HCT116 (cell line): ENCODE results near the gene C10orf95. TPM values are rescaled to one million over a fixed set of nuclear protein-coding genes. Genes with fewer than 3 reads are reported as not detected.

ENCODE experiments used
- ATAC-seq: fragments of 200-7000 bp; cut with Tn5 transposase; 2 replicates; pipeline ENCODE4 v1.9.1; 2020; ENCODE audit warnings: mild to moderate bottlenecking, moderate library complexity
- BruUV-seq: library from RNA; stranded (reverse); fragments of 400-500 nt; replicated peaks from 2 replicates; lab custom pipeline; 2021; lab: Mats Ljungman, UMichigan
- CTCF ChIA-PET: fragments of 300-600 bp; sonication (Branson Sonifier 250); formaldehyde crosslinking; loops from one replicate; lab custom pipeline; 2021; ENCODE audit warnings: antibody characterized with exemption; lab: Charles Lee
- POLR2A ChIA-PET: fragments of 300-600, 350-600 bp; sonication (Branson Sonifier 250); formaldehyde crosslinking; loops from one replicate; lab custom pipeline; 2021; ENCODE audit warnings: antibody characterized with exemption; lab: Charles Lee
- RAD21 ChIA-PET, 2 experiments: fragments of 300-600 bp; sonication (Branson Sonifier 250); formaldehyde crosslinking; loops; one replicate each; lab custom pipeline; 2023; ENCODE audit warnings: low total read pairs in 2 of 2; ENCODE audit not compliant: uncharacterized antibody in 2 of 2, unreplicated experiment in 2 of 2, low non-redundant PET in 1 of 2; lab: Charles Lee
- DNase-seq: peaks from one replicate; pipeline ENCODE4 v3.0.0-alpha.2; 2010; ENCODE audit warnings: low read depth, low spot score
- H2AFZ ChIP-seq: fragments of 200-600 bp; shearing (Covaris generic), sonication (generic); 2 replicates; pipeline ENCODE4 v1.6.1; 2017; ENCODE audit warnings: low read depth, mixed run types, mixed read lengths, antibody characterized with exemption, low read length; ENCODE audit not compliant: poor library complexity, severe bottlenecking
- H3K27ac ChIP-seq: 2 replicates; pipeline ENCODE4 v1.5.1; 2012; ENCODE audit warnings: low read depth, low read length
- H3K27me3 ChIP-seq: fragments of 200-600 bp; sonication (generic); 2 replicates; pipeline ENCODE4 v1.6.1; 2016; ENCODE audit warnings: mixed run types, low read length, mixed read lengths; ENCODE audit not compliant: insufficient read depth
- H3K36me3 ChIP-seq, 2 experiments: fragments of 200-500 bp in 1 of 2; fragments of 200-600 bp in 1 of 2; sonication (Bioruptor generic) in 1 of 2; sonication (generic) in 1 of 2; 2 replicates each; pipeline versions ENCODE4 v1.5.1 to v1.6.1; 2014 to 2016; ENCODE audit warnings: low read length in 2 of 2, inconsistent platforms in 1 of 2, mixed read lengths in 1 of 2, mixed run types in 1 of 2; ENCODE audit not compliant: insufficient read depth in 2 of 2, control insufficient read depth in 1 of 2
- H3K4me1 ChIP-seq, 2 experiments: fragments of 200-600 bp in 1 of 2; sonication (generic) in 1 of 2; 2 replicates each; pipeline versions ENCODE4 v1.5.1 to v1.6.1; 2012 to 2017; ENCODE audit warnings: low read length in 2 of 2, inconsistent platforms in 1 of 2, mild to moderate bottlenecking in 1 of 2, mixed read lengths in 1 of 2, mixed run types in 1 of 2, moderate library complexity in 1 of 2; ENCODE audit not compliant: insufficient read depth in 2 of 2, control insufficient read depth in 1 of 2
- H3K4me2 ChIP-seq: fragments of 200-600 bp; sonication (generic); 2 replicates; pipeline ENCODE4 v1.6.1; 2017; ENCODE audit warnings: mixed run types, low read length, mixed read lengths
- H3K4me3 ChIP-seq, 2 experiments: fragments of 200-600 bp in 1 of 2; sonication (generic) in 1 of 2; replicated peaks in 1 of 2; 2 replicates each; pipeline ENCODE4 v1.5.1; 2011 to 2016; ENCODE audit warnings: low read length in 2 of 2, control low read depth in 1 of 2, low read depth in 1 of 2, mild to moderate bottlenecking in 1 of 2, mixed read lengths in 1 of 2, mixed run types in 1 of 2
- H3K79me2 ChIP-seq: fragments of 200-600 bp; sonication (generic); 2 replicates; pipeline ENCODE4 v1.6.1; 2017; ENCODE audit warnings: mild to moderate bottlenecking, mixed run types, low read length, moderate library complexity, mixed read lengths; ENCODE audit not compliant: insufficient read depth
- H3K9ac ChIP-seq: fragments of 200-600 bp; sonication (generic); 2 replicates; pipeline ENCODE4 v1.6.1; 2016; ENCODE audit warnings: low read length, mixed read lengths
- H3K9me2 ChIP-seq: fragments of 200-600 bp; sonication (generic), shearing (Covaris generic); 2 replicates; pipeline ENCODE4 v1.6.1; 2017; ENCODE audit warnings: mixed run types, mild to moderate bottlenecking, moderate library complexity; ENCODE audit not compliant: insufficient read depth
- H3K9me3 ChIP-seq, 2 experiments: fragments of 200-500 bp in 1 of 2; fragments of 200-600 bp in 1 of 2; sonication (Bioruptor generic) in 1 of 2; sonication (generic) in 1 of 2; 2 replicates each; pipeline ENCODE4 v1.6.1; 2014 to 2017; ENCODE audit warnings: low read length in 2 of 2, mixed read lengths in 2 of 2, inconsistent platforms in 1 of 2, low read depth in 1 of 2, mild to moderate bottlenecking in 1 of 2, mixed run types in 1 of 2, moderate library complexity in 1 of 2; ENCODE audit not compliant: control insufficient read depth in 1 of 2, insufficient read depth in 1 of 2
- H4K20me1 ChIP-seq: fragments of 200-600 bp; sonication (generic), shearing (Covaris generic); 2 replicates; pipeline ENCODE4 v1.6.1; 2017; ENCODE audit warnings: mixed run types, mild to moderate bottlenecking, moderate library complexity; ENCODE audit not compliant: insufficient read depth
- CEBPB ChIP-seq: IDR thresholded peaks from 2 replicates; pipeline ENCODE4 v1.6.1; 2012; ENCODE audit warnings: low read depth
- ELF1 ChIP-seq: IDR thresholded peaks from 2 replicates; pipeline ENCODE4 v1.6.1; 2012; ENCODE audit warnings: low read depth, borderline replicate concordance
- EZH2phosphoT487 ChIP-seq: fragments of 200-600 bp; IDR thresholded peaks from 2 replicates; pipeline ENCODE4 v1.6.1; 2018; ENCODE audit warnings: antibody characterized with exemption, borderline replicate concordance
- POLR2A ChIP-seq: IDR thresholded peaks from 2 replicates; pipeline ENCODE4 v1.7.0; 2011; ENCODE audit warnings: borderline replicate concordance; ENCODE audit not compliant: insufficient read depth, insufficient read length; ENCODE audit errors: extremely low read depth
- REST ChIP-seq: IDR thresholded peaks from 2 replicates; pipeline ENCODE4 v1.6.1; 2012; ENCODE audit warnings: low read depth
- SIN3A ChIP-seq: IDR thresholded peaks from 2 replicates; pipeline ENCODE4 v1.6.1; 2012; ENCODE audit warnings: low read depth
- SP1 ChIP-seq: IDR thresholded peaks from 2 replicates; pipeline ENCODE4 v1.6.1; 2012; ENCODE audit warnings: low read depth
- YY1 ChIP-seq: IDR thresholded peaks from 2 replicates; pipeline ENCODE4 v1.6.1; 2011; ENCODE audit warnings: low read length, low read depth, moderate library complexity, mild to moderate bottlenecking; ENCODE audit not compliant: insufficient replicate concordance; ENCODE audit errors: extremely low read depth
- intact Hi-C: fragments of 100-400 bp; cut with micrococcal nuclease; formaldehyde crosslinking; loops from 2 replicates; pipeline ENCODE4 v1.10.0; 2022
- total RNA-seq: library from RNA; stranded (reverse); gene quantifications from one replicate; pipeline ENCODE4 v1.2.1, GENCODE V29; 2021; ENCODE audit not compliant: unreplicated experiment
- TF ChIP-seq, protein P1 (sequence below): IDR thresholded peaks from 2 replicates; pipeline ENCODE4 v1.6.1; 2011; ENCODE audit warnings: mild to moderate bottlenecking, low read length, moderate library complexity; ENCODE audit not compliant: insufficient replicate concordance; ENCODE audit errors: extremely low read depth

Gene C10orf95
- total RNA-seq, 1 experiment from 2014 or later: 2.1 TPM

GRCh38 chr10:102416283-102416682 is 35.1 kb downstream of the C10orf95 start:
- intact Hi-C loops: no loop called here
- TF ChIP-seq YY1 (no peak), SP1 (no peak), POLR2A (no peak), ELF1 (no peak), REST (no peak), EZH2phosphoT487 (no peak), CEBPB (no peak), SIN3A (no peak)
- TF ChIP-seq, protein P1, sequence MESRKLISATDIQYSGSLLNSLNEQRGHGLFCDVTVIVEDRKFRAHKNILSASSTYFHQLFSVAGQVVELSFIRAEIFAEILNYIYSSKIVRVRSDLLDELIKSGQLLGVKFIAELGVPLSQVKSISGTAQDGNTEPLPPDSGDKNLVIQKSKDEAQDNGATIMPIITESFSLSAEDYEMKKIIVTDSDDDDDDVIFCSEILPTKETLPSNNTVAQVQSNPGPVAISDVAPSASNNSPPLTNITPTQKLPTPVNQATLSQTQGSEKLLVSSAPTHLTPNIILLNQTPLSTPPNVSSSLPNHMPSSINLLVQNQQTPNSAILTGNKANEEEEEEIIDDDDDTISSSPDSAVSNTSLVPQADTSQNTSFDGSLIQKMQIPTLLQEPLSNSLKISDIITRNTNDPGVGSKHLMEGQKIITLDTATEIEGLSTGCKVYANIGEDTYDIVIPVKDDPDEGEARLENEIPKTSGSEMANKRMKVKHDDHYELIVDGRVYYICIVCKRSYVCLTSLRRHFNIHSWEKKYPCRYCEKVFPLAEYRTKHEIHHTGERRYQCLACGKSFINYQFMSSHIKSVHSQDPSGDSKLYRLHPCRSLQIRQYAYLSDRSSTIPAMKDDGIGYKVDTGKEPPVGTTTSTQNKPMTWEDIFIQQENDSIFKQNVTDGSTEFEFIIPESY: no peak
- Histone ChIP-seq H3K27me3 (peaks cover 3% of the 10 kb centered on the region; the same call in 1 of the 2 replicates), H3K9me3 (no peaks in the 10 kb centered on the region), H2AFZ (no peak overlapping the region), H3K9me2 (no peaks in the 10 kb centered on the region), H3K4me3 (no peak overlapping the region), H3K9ac (no peak overlapping the region), H3K79me2 (no peaks in the 10 kb centered on the region), H3K36me3 (no peaks in the 10 kb centered on the region), H3K4me2 (no peak overlapping the region), H3K4me1 (peaks cover 5 to 19% of the 10 kb centered on the region in 2 experiments; a peak in 2 of 4 replicates), H3K27ac (no peak overlapping the region), H4K20me1 (no peaks in the 10 kb centered on the region)
- no TSS peak for BruUV-seq
- DNase-seq (no peak), ATAC-seq (no peak)
- POLR2A ChIA-PET: no interaction called here
- RAD21 ChIA-PET: no interaction called here
- CTCF ChIA-PET: no interaction called here
